ENCODE data around the gene RPL4.

GRCh38 chr15:66508293-66508883 lies 3.7 kb upstream of the RPL4 start:
- TF ChIP-seq HDAC2 (IDR thresholded peaks at IDR 0.05) = no peak
- TF ChIP-seq CTCF (IDR thresholded peaks at IDR 0.05 in 2 of 3, conservative IDR thresholded peaks at IDR 0.05 in 1 of 3; ENCODE audit: control insufficient read depth in 2 of 3, extremely low read depth in 1 of 3, insufficient read depth in 1 of 3, low read depth in 3 of 3, low read length in 3 of 3) = no peak
- no peak for TF ChIP-seq E2F4 (IDR thresholded peaks at IDR 0.05; ENCODE audit: low read depth, low read length)
- TF ChIP-seq MAX (IDR thresholded peaks at IDR 0.05; ENCODE audit: low read depth, low read length) = no peak
- no peak for TF ChIP-seq RAD21 (IDR thresholded peaks at IDR 0.05; ENCODE audit: insufficient read depth, low read depth, low read length)
- TF ChIP-seq REST (IDR thresholded peaks at IDR 0.05; ENCODE audit: low read depth, low read length) = no peak
- TF ChIP-seq MYC (IDR thresholded peaks at IDR 0.05; ENCODE audit: insufficient read depth, insufficient read length, insufficient replicate concordance, low read length, severe bottlenecking) = no peak
- no peak for TF ChIP-seq MEF2A (IDR thresholded peaks at IDR 0.05; ENCODE audit: insufficient read depth, low read depth, low read length)
- no peak for TF ChIP-seq NBN (IDR thresholded peaks at IDR 0.05)
- no peak for TF ChIP-seq CEBPB (IDR thresholded peaks at IDR 0.05; ENCODE audit: borderline replicate concordance in 1 of 2, low read depth in 2 of 2, low read length in 2 of 2)
- TF ChIP-seq PAX8 (IDR thresholded peaks at IDR 0.05) = no peak
- peak; percentile 60; the same call in 1 of the 2 replicates for TF ChIP-seq RAD51 (IDR thresholded peaks at IDR 0.05)
- no peak for TF ChIP-seq SUZ12 (IDR thresholded peaks at IDR 0.05; ENCODE audit: unreplicated experiment)

Measured in GM12878 (cell line).